ENCODE measurements around the gene STPG3. TPM values are rescaled to one million over a fixed set of nuclear protein-coding genes. Genes with fewer than 3 reads are reported as not detected.

Gene STPG3
- total and polyA plus RNA-seq, 9 of the 15 experiments (the other 6 are each of a cell fraction or from before 2014, with no cell fraction given), result not detected

DNA sequence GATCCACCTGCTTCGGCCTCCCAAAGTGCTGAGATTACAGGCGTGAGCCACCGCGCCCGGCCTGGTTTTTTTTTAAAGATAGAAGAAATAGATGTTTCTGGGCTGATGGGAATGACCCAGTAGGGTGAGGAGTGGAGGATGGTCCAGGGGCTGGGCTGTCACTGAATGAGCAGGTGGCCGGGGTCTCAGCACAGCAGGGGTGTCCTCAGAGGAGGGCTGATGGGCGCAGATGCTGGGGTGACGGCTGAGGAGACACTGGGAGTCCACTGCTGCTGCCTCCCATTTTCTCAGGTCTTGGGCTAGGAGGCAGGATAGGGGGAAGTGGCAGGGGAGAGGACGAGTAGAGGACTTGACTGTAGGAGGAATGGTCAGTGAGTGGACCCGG lies 24.1 kb downstream of the STPG3 start:
- ATAC-seq (no peak), FAIRE-seq (no peak), DNase-seq (ENCODE audit: extremely low read depth in 1 of 4, low spot score in 3 of 4) (no peak)
- H3K4me3 ChIP-seq, result no peak overlapping the region
- ChIA-PET CTCF (ENCODE audit: low intra/inter-chr PET ratio) (no interaction called here), POLR2A (interaction anchor here (1.0 kb wide), 1 partner anchor 24 kb away, joined by 3 read pairs; no protein-coding TSS in a partner anchor)
- in situ Hi-C loops (cut with MboI), result no loop called here
- TF ChIP-seq CXXC5 (CRISPR knock-in tag; IDR thresholded peaks at IDR 0.05), result no peak
- TF ChIP-seq FUS (optimal IDR thresholded peaks at IDR 0.05; ENCODE audit: low read depth, low read length), result no peak
- TF ChIP-seq, protein P1, sequence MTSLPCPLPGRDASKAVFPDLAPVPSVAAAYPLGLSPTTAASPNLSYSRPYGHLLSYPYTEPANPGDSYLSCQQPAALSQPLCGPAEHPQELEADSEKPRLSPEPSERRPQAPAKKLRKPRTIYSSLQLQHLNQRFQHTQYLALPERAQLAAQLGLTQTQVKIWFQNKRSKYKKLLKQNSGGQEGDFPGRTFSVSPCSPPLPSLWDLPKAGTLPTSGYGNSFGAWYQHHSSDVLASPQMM (CRISPR knock-in tag; IDR thresholded peaks at IDR 0.05), result no peak
- no peaks in the 10 kb centered on the region for H3K9me1 ChIP-seq (ENCODE audit: control insufficient read depth, insufficient read depth, low read length)
- H2AFZ ChIP-seq (ENCODE audit: low read depth, low read length), result no peak overlapping the region
- 92% methylated on average over 9 of the region's 10 CpGs for WGBS (ENCODE audit: insufficient coverage, low coverage, missing lambda C conversion rate)
- peaks cover 50% of the 10 kb centered on the region; the same call in 1 of the 3 replicates for H3K36me3 ChIP-seq (ENCODE audit: control insufficient read depth, insufficient read depth, low read length)
- peaks cover 27% of the 10 kb centered on the region for H3K79me2 ChIP-seq (ENCODE audit: control insufficient read depth, insufficient read depth, low read length)
- intact Hi-C loops (cut with micrococcal nuclease), result no loop called here
- peak overlapping the region in 1 of 2 experiments; percentile 91; a peak in 2 of 4 replicates for H3K9ac ChIP-seq (ENCODE audit: insufficient read depth in 1 of 2, low read depth in 2 of 2, low read length in 2 of 2)
- peaks cover 17 to 92% of the 10 kb centered on the region in 2 experiments for H3K4me1 ChIP-seq (replicated peaks in 1 of 2; ENCODE audit: control insufficient read depth in 2 of 2, insufficient read depth in 2 of 2, low read length in 2 of 2)
- no peaks in the 10 kb centered on the region for H3K27me3 ChIP-seq (ENCODE audit: control insufficient read depth in 2 of 2, insufficient read depth in 2 of 2, low read length in 2 of 2)
- no peaks in the 10 kb centered on the region for H4K20me1 ChIP-seq (replicated peaks; ENCODE audit: control insufficient read depth, insufficient read depth, low read length)
- no TSS peak for BruUV-seq (replicated peaks)
- no peak overlapping the region for H3K4me2 ChIP-seq (ENCODE audit: insufficient read depth, low read length)
- H3K27ac ChIP-seq (ENCODE audit: extremely low read depth, low read depth, low read length), result peak overlapping the region; percentile 98; the same call in 1 of the 3 replicates
- H3K9me3 ChIP-seq (replicated peaks; ENCODE audit: control insufficient read depth, insufficient read depth, low read depth, low read length), result no peaks in the 10 kb centered on the region
